A673 (cell line): Measurements from ENCODE around the gene ARHGAP6. TPM values are rescaled to one million over a fixed set of nuclear protein-coding genes. Genes with fewer than 3 reads are reported as not detected.
A peak's percentile ranks its signal among the peaks of the same experiment; 100 is the strongest.

Experiments used
- BruUV-seq: library from RNA; stranded (reverse); fragments of 400-500 nt; replicated peaks from 2 replicates; lab custom pipeline; 2021; lab: Mats Ljungman, UMichigan
- CTCF ChIA-PET: fragments of 300-600 bp; sonication (Branson Sonifier 250); formaldehyde crosslinking; loops from one replicate; lab custom pipeline; 2022; ENCODE audit warnings: antibody characterized with exemption; lab: Charles Lee
- POLR2A ChIA-PET: fragments of 300-600 bp; sonication (Branson Sonifier 250); formaldehyde crosslinking; loops from one replicate; lab custom pipeline; 2022; ENCODE audit warnings: antibody characterized with exemption; ENCODE audit not compliant: low non-redundant PET; lab: Charles Lee
- DNase-seq: peaks from one replicate; pipeline ENCODE4 v3.0.0-alpha.2; 2015; ENCODE audit warnings: low spot score
- H3K27ac ChIP-seq: fragments of 200-600 bp; sonication (generic); 2 replicates; pipeline ENCODE4 v1.5.1; 2016; ENCODE audit warnings: mixed run types, low read depth, mild to moderate bottlenecking, mixed read lengths, antibody characterized with exemption, low read length; ENCODE audit not compliant: poor library complexity, severe bottlenecking
- H3K27me3 ChIP-seq: fragments of 200-600 bp; sonication (generic); replicated peaks from 2 replicates; pipeline ENCODE4 v1.6.1; 2017; ENCODE audit warnings: mixed run types, low read depth, mild to moderate bottlenecking, mixed read lengths, antibody characterized with exemption, low read length; ENCODE audit not compliant: insufficient read depth, poor library complexity
- H3K36me3 ChIP-seq: fragments of 200-600 bp; sonication (generic); 2 replicates; pipeline ENCODE4 v1.6.1; 2016; ENCODE audit warnings: mixed run types, mild to moderate bottlenecking, mixed read lengths, antibody characterized with exemption, low read length; ENCODE audit not compliant: insufficient read depth, poor library complexity, severe bottlenecking
- H3K4me1 ChIP-seq: fragments of 200-600 bp; sonication (generic); 2 replicates; pipeline ENCODE4 v1.6.1; 2017; ENCODE audit warnings: mixed run types, mild to moderate bottlenecking, mixed read lengths, antibody characterized with exemption, low read length; ENCODE audit not compliant: insufficient read depth, poor library complexity, severe bottlenecking
- H3K4me3 ChIP-seq: fragments of 200-600 bp; sonication (generic); 2 replicates; pipeline ENCODE4 v1.5.1; 2016; ENCODE audit warnings: low read depth, mixed run types, mild to moderate bottlenecking, mixed read lengths, low read length; ENCODE audit not compliant: poor library complexity, severe bottlenecking
- H3K9me3 ChIP-seq: fragments of 200-600 bp; sonication (generic); 2 replicates; pipeline ENCODE4 v1.6.1; 2016; ENCODE audit warnings: mixed run types, low read depth, mild to moderate bottlenecking, mixed read lengths, antibody characterized with exemption, low read length; ENCODE audit not compliant: poor library complexity, severe bottlenecking
- EZH2 ChIP-seq: fragments of 200-600 bp; sonication (generic); IDR thresholded peaks from 2 replicates; pipeline ENCODE4 v1.6.1; 2017; ENCODE audit warnings: borderline replicate concordance, low read depth, mild to moderate bottlenecking, mixed read lengths, antibody characterized with exemption, low read length; ENCODE audit not compliant: poor library complexity, severe bottlenecking
- intact Hi-C: fragments of 100-400 bp; cut with micrococcal nuclease; formaldehyde crosslinking; loops from one replicate; pipeline ENCODE4 v1.10.0; 2022; ENCODE audit not compliant: unreplicated experiment
- total RNA-seq: library from RNA; stranded (reverse); gene quantifications from 2 replicates; pipeline ENCODE4 v1.2.3, GENCODE V29; 2021
- TF ChIP-seq, protein P1 (sequence below): fragments of 300-800, 200-600 bp; sonication (generic); conservative IDR thresholded peaks from 2 replicates; pipeline ENCODE4 v1.5.1; 2017; ENCODE audit warnings: low read depth, mild to moderate bottlenecking, antibody characterized with exemption, low read length, moderate library complexity, mixed read lengths

Gene ARHGAP6
- total RNA-seq, 1 experiment from 2014 or later = not detected

DNA sequence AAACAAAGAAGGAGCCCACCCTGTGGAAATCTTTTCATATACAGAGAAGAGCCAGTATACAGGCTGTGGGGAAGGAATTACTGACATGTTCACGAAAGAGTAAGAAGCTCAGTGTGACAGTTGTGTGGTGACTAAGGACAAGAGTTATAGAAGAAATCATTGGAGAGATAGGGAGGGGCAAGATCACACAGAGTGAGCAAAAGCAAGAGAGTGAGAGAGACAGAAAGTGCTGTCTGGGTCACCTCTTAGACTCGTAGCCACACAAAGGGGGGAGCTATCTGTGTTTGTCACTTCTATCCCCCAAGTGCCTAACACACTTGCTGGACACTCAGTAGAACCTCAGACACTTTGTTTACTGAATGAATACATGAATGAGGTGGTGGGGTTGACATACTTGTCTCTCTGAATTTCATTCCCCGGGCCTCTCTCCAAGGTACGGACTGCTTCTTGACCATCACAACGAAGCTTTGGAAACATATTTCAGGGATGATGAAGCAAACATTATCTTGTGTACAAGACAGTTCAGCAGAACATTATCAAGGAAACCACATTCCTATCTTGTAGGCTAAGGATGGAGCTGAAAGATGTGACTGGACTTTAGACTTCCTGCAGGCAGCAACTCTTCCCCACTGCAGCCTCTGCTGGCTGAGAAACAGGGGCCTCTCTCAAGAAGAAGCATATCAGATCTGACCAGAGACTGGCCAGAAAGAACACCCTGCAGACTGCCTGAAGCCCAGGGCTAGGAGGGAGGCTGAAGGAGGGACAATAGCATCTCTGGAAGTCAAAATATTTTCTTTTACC, 204.3 kb downstream of the ARHGAP6 start:
- ChIA-PET CTCF (no interaction called here), POLR2A (no interaction called here)
- H3K9me3 ChIP-seq = no peaks in the 10 kb centered on the region
- intact Hi-C loops = no loop called here
- TF ChIP-seq, protein P1, sequence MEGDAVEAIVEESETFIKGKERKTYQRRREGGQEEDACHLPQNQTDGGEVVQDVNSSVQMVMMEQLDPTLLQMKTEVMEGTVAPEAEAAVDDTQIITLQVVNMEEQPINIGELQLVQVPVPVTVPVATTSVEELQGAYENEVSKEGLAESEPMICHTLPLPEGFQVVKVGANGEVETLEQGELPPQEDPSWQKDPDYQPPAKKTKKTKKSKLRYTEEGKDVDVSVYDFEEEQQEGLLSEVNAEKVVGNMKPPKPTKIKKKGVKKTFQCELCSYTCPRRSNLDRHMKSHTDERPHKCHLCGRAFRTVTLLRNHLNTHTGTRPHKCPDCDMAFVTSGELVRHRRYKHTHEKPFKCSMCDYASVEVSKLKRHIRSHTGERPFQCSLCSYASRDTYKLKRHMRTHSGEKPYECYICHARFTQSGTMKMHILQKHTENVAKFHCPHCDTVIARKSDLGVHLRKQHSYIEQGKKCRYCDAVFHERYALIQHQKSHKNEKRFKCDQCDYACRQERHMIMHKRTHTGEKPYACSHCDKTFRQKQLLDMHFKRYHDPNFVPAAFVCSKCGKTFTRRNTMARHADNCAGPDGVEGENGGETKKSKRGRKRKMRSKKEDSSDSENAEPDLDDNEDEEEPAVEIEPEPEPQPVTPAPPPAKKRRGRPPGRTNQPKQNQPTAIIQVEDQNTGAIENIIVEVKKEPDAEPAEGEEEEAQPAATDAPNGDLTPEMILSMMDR = no peak
- no peak for TF ChIP-seq EZH2
- H3K27ac ChIP-seq = no peak overlapping the region
- H3K27me3 ChIP-seq = no peaks in the 10 kb centered on the region
- no peaks in the 10 kb centered on the region for H3K4me1 ChIP-seq
- no peak overlapping the region for H3K4me3 ChIP-seq
- H3K36me3 ChIP-seq = no peaks in the 10 kb centered on the region
- BruUV-seq = no TSS peak
- no peak for DNase-seq

DNA sequence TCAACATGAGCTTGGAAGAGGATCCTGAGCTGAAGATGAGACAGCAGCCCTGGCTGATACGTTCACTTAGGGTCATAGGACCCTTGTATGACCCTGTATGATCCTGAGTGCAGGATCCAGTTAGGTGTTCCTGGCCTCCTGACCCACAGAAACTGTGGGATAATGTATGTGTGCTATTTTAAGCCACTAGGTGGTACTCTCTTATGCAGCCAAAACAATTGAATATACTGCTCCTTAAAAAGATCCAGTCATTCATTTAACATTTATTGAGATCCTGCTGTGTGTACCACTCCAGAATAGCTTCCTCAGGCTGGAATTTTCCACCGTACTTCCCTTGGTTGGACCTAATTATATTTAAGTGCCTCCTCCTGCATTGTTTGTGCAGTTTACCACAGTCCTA, 205.4 kb downstream of the ARHGAP6 start:
- H3K4me3 ChIP-seq = no peak overlapping the region
- ChIA-PET POLR2A (no interaction called here), CTCF (no interaction called here)
- no peaks in the 10 kb centered on the region for H3K36me3 ChIP-seq
- no peaks in the 10 kb centered on the region for H3K4me1 ChIP-seq
- no TSS peak for BruUV-seq
- intact Hi-C loops = no loop called here
- H3K27ac ChIP-seq = no peak overlapping the region
- DNase-seq = peak; percentile 6
- H3K9me3 ChIP-seq = no peaks in the 10 kb centered on the region
- no peaks in the 10 kb centered on the region for H3K27me3 ChIP-seq
- TF ChIP-seq EZH2 = no peak
- TF ChIP-seq, protein P1 = peak; percentile 18; the same call in 1 of the 2 replicates

DNA sequence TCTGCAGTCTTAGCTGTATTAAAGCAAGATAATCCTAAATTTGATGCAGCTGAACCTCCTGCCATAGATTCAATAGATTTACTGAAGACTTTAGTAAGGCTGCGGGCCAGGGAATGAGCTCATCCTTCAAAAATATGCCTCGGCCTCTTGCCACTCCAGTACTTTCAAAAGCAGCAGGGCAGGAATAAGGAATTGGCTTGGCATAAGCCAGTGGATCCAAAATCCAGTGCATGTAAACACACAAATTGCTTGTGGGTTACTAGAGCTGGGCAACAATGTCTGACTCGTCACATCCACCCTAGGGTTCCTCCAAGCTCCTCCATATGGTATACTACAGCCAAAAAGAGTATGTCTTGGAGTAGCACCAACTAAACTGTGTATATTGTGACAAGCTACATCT, 207.6 kb downstream of the ARHGAP6 start:
- CTCF ChIA-PET = no interaction called here
- no peak overlapping the region for H3K27ac ChIP-seq
- no peaks in the 10 kb centered on the region for H3K9me3 ChIP-seq
- H3K27me3 ChIP-seq = no peaks in the 10 kb centered on the region
- no peak for DNase-seq
- BruUV-seq = no TSS peak
- H3K4me3 ChIP-seq = no peak overlapping the region
- H3K36me3 ChIP-seq = no peaks in the 10 kb centered on the region
- no peak for TF ChIP-seq EZH2
- TF ChIP-seq, protein P1 = no peak
- H3K4me1 ChIP-seq = no peaks in the 10 kb centered on the region
- POLR2A ChIA-PET = interaction anchor here (0.6 kb wide), 1 partner anchor 1233 kb away, joined by 3 read pairs; no protein-coding TSS in a partner anchor
- intact Hi-C loops = no loop called here
